ENCODE results near the gene CDH13.
A peak's percentile ranks its signal among the peaks of the same experiment; 100 is the strongest.

Gene CDH13

GRCh38 chr16:82796047-82796446 is 169.3 kb downstream of the CDH13 start:
- Histone ChIP-seq H3K27ac (no peak overlapping the region), H3K4me3 (no peak overlapping the region), H4K20me1 (no peaks in the 10 kb centered on the region), H3K27me3 (no peaks in the 10 kb centered on the region), H3K4me1 (peaks cover 0 to 6% (median 0%) of the 10 kb centered on the region in 10 experiments; a peak in 6 of 20 replicates), H3K9ac (no peak overlapping the region), H3K4me2 (no peak overlapping the region), H3K36me3 (no peaks in the 10 kb centered on the region), H3K9me3 (replicated peaks in 1 of 11) (peaks cover 0 to 12% (median 0%) of the 10 kb centered on the region in 11 experiments; a peak in 7 of 22 replicates)
- no peak for TF ChIP-seq Cebpa-rat (IDR thresholded peaks at IDR 0.05)

GRCh38 chr16:82801361-82801760 is 174.6 kb downstream of the CDH13 start:
- H3K9me3 ChIP-seq (replicated peaks in 1 of 11): 0 out of 22 replicates have a peak, but pooled peaks cover 0 to 5% (median 0%) of the 10 kb centered on the region in 11 experiments
- H3K27me3 ChIP-seq: no peaks in the 10 kb centered on the region
- no peaks in the 10 kb centered on the region for H4K20me1 ChIP-seq
- no peak for TF ChIP-seq Cebpa-rat (IDR thresholded peaks at IDR 0.05)
- H3K9ac ChIP-seq: no peak overlapping the region
- peaks cover 0 to 17% (median 0%) of the 10 kb centered on the region in 10 experiments; a peak in 6 of 20 replicates for H3K4me1 ChIP-seq
- no peak overlapping the region for H3K4me3 ChIP-seq
- no peaks in the 10 kb centered on the region for H3K36me3 ChIP-seq
- no peak overlapping the region for H3K27ac ChIP-seq
- peak overlapping the region in 3 of 11 experiments; percentile 33 to 50 (median 41); a peak in 6 of 22 replicates for H3K4me2 ChIP-seq

- Histone ChIP-seq H3K27ac (no peak overlapping the region), H3K27me3 (no peaks in the 10 kb centered on the region), H3K4me2 (no peak overlapping the region), H3K9me3 (replicated peaks in 1 of 11) (0 out of 22 replicates have a peak, but pooled peaks cover 0 to 5% (median 0%) of the 10 kb centered on the region in 11 experiments), H4K20me1 (no peaks in the 10 kb centered on the region), H3K4me1 (peaks cover 0 to 14% (median 0%) of the 10 kb centered on the region in 10 experiments; a peak in 6 of 20 replicates), H3K36me3 (no peaks in the 10 kb centered on the region), H3K4me3 (no peak overlapping the region), H3K9ac (no peak overlapping the region)
- no peak for TF ChIP-seq Cebpa-rat (IDR thresholded peaks at IDR 0.05)
Observed at GRCh38 chr16:82805866-82806265, 179.1 kb downstream of the CDH13 start.

- H3K36me3 ChIP-seq: no peaks in the 10 kb centered on the region
- H4K20me1 ChIP-seq: no peaks in the 10 kb centered on the region
- no peaks in the 10 kb centered on the region for H3K9me3 ChIP-seq (replicated peaks in 1 of 11)
- no peak overlapping the region for H3K27ac ChIP-seq
- H3K4me3 ChIP-seq: no peak overlapping the region
- H3K4me2 ChIP-seq: no peak overlapping the region
- no peak overlapping the region for H3K9ac ChIP-seq
- no peak for TF ChIP-seq Cebpa-rat (IDR thresholded peaks at IDR 0.05)
- no peaks in the 10 kb centered on the region for H3K27me3 ChIP-seq
- no peaks in the 10 kb centered on the region for H3K4me1 ChIP-seq
Observed at GRCh38 chr16:82807311-82807710, 180.5 kb downstream of the CDH13 start.

GRCh38 chr16:82808036-82808435 is 181.3 kb downstream of the CDH13 start:
- Histone ChIP-seq H3K36me3 (no peaks in the 10 kb centered on the region), H4K20me1 (no peaks in the 10 kb centered on the region), H3K4me3 (no peak overlapping the region), H3K9me3 (replicated peaks in 1 of 11) (no peaks in the 10 kb centered on the region), H3K27ac (no peak overlapping the region), H3K4me2 (no peak overlapping the region), H3K4me1 (no peaks in the 10 kb centered on the region; a peak in 1 of 20 replicates), H3K27me3 (no peaks in the 10 kb centered on the region), H3K9ac (no peak overlapping the region)
- no peak for TF ChIP-seq Cebpa-rat (IDR thresholded peaks at IDR 0.05)

GRCh38 chr16:82810077-82810476 is 183.3 kb downstream of the CDH13 start:
- H3K9ac ChIP-seq: no peak overlapping the region
- TF ChIP-seq Cebpa-rat (IDR thresholded peaks at IDR 0.05): no peak
- no peaks in the 10 kb centered on the region for H3K9me3 ChIP-seq (replicated peaks in 1 of 11)

GRCh38 chr16:82814059-82814458 is 187.3 kb downstream of the CDH13 start:
- Histone ChIP-seq H3K9me3 (replicated peaks in 1 of 11) (no peaks in the 10 kb centered on the region), H3K4me2 (no peak overlapping the region), H4K20me1 (no peaks in the 10 kb centered on the region), H3K27ac (no peak overlapping the region), H3K36me3 (no peaks in the 10 kb centered on the region), H3K27me3 (no peaks in the 10 kb centered on the region), H3K4me3 (no peak overlapping the region), H3K9ac (no peak overlapping the region), H3K4me1 (no peaks in the 10 kb centered on the region; a peak in 1 of 20 replicates)
- no peak for TF ChIP-seq Cebpa-rat (IDR thresholded peaks at IDR 0.05)

More at GRCh38 chr16:82810077-82810476, 183.3 kb downstream of the CDH13 start:
- Histone ChIP-seq H4K20me1 (no peaks in the 10 kb centered on the region), H3K4me3 (no peak overlapping the region), H3K27me3 (no peaks in the 10 kb centered on the region), H3K4me2 (no peak overlapping the region), H3K4me1 (no peaks in the 10 kb centered on the region; a peak in 1 of 20 replicates), H3K36me3 (no peaks in the 10 kb centered on the region), H3K27ac (no peak overlapping the region)

- Histone ChIP-seq H3K4me3 (no peak overlapping the region), H3K9ac (no peak overlapping the region), H4K20me1 (no peaks in the 10 kb centered on the region), H3K27me3 (no peaks in the 10 kb centered on the region), H3K9me3 (replicated peaks in 1 of 11) (no peaks in the 10 kb centered on the region; a peak in 1 of 22 replicates), H3K27ac (no peak overlapping the region), H3K36me3 (no peaks in the 10 kb centered on the region), H3K4me2 (no peak overlapping the region), H3K4me1 (no peaks in the 10 kb centered on the region)
- TF ChIP-seq Cebpa-rat (IDR thresholded peaks at IDR 0.05): no peak
Observed at GRCh38 chr16:82819286-82819685, 192.5 kb downstream of the CDH13 start.

GRCh38 chr16:82820855-82821254 is 194.1 kb downstream of the CDH13 start:
- Histone ChIP-seq H4K20me1 (no peaks in the 10 kb centered on the region), H3K27me3 (no peaks in the 10 kb centered on the region), H3K27ac (no peak overlapping the region), H3K9me3 (replicated peaks in 1 of 11) (no peaks in the 10 kb centered on the region; a peak in 1 of 22 replicates), H3K36me3 (no peaks in the 10 kb centered on the region), H3K4me1 (no peaks in the 10 kb centered on the region), H3K9ac (no peak overlapping the region), H3K4me2 (no peak overlapping the region), H3K4me3 (no peak overlapping the region)
- no peak for TF ChIP-seq Cebpa-rat (IDR thresholded peaks at IDR 0.05)

- no peaks in the 10 kb centered on the region for H4K20me1 ChIP-seq
- no peak overlapping the region for H3K9ac ChIP-seq
- H3K4me2 ChIP-seq: no peak overlapping the region
- TF ChIP-seq Cebpa-rat (IDR thresholded peaks at IDR 0.05): no peak
- no peaks in the 10 kb centered on the region for H3K36me3 ChIP-seq
- H3K4me1 ChIP-seq: no peaks in the 10 kb centered on the region
- no peaks in the 10 kb centered on the region for H3K27me3 ChIP-seq
- no peak overlapping the region for H3K27ac ChIP-seq
- no peak overlapping the region for H3K4me3 ChIP-seq
- peaks cover 4 to 20% (median 8%) of the 10 kb centered on the region in 11 experiments; a peak in 13 of 22 replicates for H3K9me3 ChIP-seq (replicated peaks in 1 of 11)
Observed at GRCh38 chr16:82824408-82824807, 197.6 kb downstream of the CDH13 start.

All from BLaER1 treated with 17β-estradiol and CSF1 and Interleukin-3, amounts not matched to agents 10 nM and 100 nM (cell line).